GM11168 (cell line): ENCODE data around the gene BCAN.

Source experiments
- in situ Hi-C: fragments of 300-500 bp; cut with MboI; formaldehyde crosslinking; loops from one replicate; pipeline ENCODE4 v1.12.0; 2022; ENCODE audit warnings: low sequenced_read_pairs; ENCODE audit not compliant: unreplicated experiment

BCAN gene

GRCh38 chr1:156643049-156643777, 1.3 kb downstream of the BCAN start:
- in situ Hi-C loops = no loop called here

- in situ Hi-C loops = no loop called here
Observed at GRCh38 chr1:156643778-156644092, 1.8 kb downstream of the BCAN start.

GRCh38 chr1:156644146-156644545, 2.2 kb downstream of the BCAN start:
- in situ Hi-C loops = no loop called here

GRCh38 chr1:156644640-156645039, 2.7 kb downstream of the BCAN start:
- in situ Hi-C loops = no loop called here

- in situ Hi-C loops = no loop called here
Observed at GRCh38 chr1:156645056-156645455, 3.1 kb downstream of the BCAN start.

GRCh38 chr1:156645666-156646065, 3.7 kb downstream of the BCAN start:
- in situ Hi-C loops = no loop called here

- in situ Hi-C loops = no loop called here
Observed at GRCh38 chr1:156646738-156647211, 4.9 kb downstream of the BCAN start.

GRCh38 chr1:156647351-156647750, 5.4 kb downstream of the BCAN start:
- in situ Hi-C loops = no loop called here

- in situ Hi-C loops = no loop called here
Observed at GRCh38 chr1:156648496-156648895, 6.6 kb downstream of the BCAN start.

- in situ Hi-C loops = no loop called here
Observed at GRCh38 chr1:156648951-156649350, 7.0 kb downstream of the BCAN start.

- in situ Hi-C loops = no loop called here
Observed at GRCh38 chr1:156652131-156652991, 10.4 kb downstream of the BCAN start.

- in situ Hi-C loops = no loop called here
Observed at GRCh38 chr1:156652992-156653355, 11.1 kb downstream of the BCAN start.

GRCh38 chr1:156654700-156655099, 12.8 kb downstream of the BCAN start:
- in situ Hi-C loops = no loop called here

GRCh38 chr1:156655151-156655903, 13.4 kb downstream of the BCAN start:
- in situ Hi-C loops = no loop called here

- in situ Hi-C loops = no loop called here
Observed at GRCh38 chr1:156655904-156656516, 14.1 kb downstream of the BCAN start.

GRCh38 chr1:156656806-156657740, 15.2 kb downstream of the BCAN start:
- in situ Hi-C loops = no loop called here

- in situ Hi-C loops = no loop called here
Observed at GRCh38 chr1:156657741-156658319, 15.9 kb downstream of the BCAN start.

GRCh38 chr1:156658496-156658895, 16.6 kb downstream of the BCAN start:
- in situ Hi-C loops = no loop called here

GRCh38 chr1:156658945-156659574, 17.1 kb downstream of the BCAN start:
- in situ Hi-C loops = no loop called here
